GM12873 (cell line): Measurements from ENCODE around the gene MOV10.

Experiments used
- CTCF ChIP-seq: IDR thresholded peaks from 2 replicates; pipeline ENCODE4 v1.5.1; 2012; ENCODE audit warnings: low read depth, mild to moderate bottlenecking, moderate library complexity, low read length, control low read depth; ENCODE audit not compliant: insufficient read depth; ENCODE audit errors: missing control alignments

MOV10 gene

DNA sequence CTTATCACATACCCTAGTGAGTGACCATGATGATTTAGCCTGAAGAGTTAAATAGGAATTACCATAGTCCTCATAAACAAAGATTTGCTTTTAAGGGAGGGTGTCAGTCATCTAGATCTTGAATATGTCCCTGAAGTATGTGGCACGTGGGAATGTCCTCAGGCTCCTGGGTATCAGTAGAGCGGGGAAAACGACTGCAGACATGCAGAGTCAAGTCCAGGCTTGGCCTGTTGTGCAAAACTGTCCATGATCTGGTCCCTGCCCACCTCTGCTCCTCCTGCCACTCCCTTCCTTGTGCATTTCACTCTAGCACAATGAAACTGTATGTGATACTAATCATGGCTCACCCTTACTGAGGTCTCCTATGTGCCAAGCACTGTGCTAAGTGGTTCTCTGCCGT lies 12.9 kb downstream of the MOV10 start:
- TF ChIP-seq CTCF: no peak

- no peak for TF ChIP-seq CTCF
Observed at GRCh38 chr1:112687785-112688496, 13.5 kb downstream of the MOV10 start.

DNA sequence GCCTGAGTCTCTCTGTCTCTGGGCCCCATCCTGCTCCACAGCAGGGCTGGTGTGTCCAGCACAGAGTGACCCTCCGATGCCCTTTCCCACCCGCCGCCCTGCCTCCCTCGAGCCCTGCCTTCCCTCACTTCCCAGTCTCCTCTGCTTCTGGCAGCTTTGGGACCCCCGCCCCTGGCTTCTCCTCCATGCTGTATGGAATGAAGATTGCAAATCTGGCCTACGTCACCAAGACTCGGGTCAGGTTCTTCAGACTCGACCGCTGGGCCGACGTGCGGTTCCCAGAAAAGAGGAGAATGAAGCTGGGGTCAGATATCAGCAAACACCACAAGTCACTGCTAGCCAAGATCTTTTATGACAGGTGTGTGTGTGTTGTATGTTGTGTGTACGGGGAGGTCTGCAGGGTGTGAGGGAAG lies 14.3 kb downstream of the MOV10 start:
- no peak for TF ChIP-seq CTCF

DNA sequence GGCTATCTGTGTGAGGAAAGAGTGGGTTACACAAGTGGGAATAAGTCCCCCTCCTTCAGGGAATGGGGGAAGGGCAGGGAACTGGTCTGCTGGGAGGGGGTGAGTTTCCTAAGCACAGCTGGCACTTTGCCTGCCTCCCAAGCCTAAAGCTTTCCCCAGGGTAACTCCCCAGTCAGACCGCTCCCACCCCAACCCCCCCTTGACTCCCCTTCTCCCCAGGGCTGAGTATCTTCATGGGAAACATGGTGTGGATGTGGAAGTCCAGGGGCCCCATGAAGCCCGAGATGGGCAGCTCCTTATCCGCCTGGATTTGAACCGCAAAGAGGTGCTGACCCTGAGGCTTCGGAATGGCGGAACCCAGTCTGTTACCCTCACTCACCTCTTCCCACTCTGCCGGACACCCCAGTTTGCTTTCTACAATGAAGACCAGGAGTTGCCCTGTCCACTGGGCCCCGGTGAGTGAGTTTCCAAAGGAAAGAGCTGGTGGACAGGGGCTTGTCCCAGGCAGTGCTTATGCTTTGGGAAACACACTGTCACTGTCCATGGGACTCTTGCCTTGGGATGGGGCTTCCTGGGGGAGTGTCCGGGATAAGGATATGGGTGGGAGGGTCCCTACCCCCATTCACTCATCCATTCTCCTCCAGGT lies 14.9 kb downstream of the MOV10 start:
- no peak for TF ChIP-seq CTCF

DNA sequence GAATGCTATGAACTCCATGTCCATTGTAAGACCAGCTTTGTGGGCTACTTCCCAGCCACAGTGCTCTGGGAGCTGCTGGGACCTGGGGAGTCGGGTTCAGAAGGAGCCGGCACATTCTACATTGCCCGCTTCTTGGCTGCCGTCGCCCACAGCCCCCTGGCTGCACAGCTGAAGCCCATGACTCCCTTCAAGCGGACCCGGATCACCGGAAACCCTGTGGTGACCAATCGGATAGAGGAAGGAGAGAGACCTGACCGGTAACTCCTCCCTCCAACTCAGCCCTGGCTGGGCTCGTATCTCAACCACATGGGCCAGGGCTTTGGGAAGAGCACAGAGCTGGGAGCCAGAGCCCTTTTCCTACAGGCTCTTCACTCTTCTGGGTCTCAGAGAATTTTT lies 15.4 kb downstream of the MOV10 start:
- no peak for TF ChIP-seq CTCF

DNA sequence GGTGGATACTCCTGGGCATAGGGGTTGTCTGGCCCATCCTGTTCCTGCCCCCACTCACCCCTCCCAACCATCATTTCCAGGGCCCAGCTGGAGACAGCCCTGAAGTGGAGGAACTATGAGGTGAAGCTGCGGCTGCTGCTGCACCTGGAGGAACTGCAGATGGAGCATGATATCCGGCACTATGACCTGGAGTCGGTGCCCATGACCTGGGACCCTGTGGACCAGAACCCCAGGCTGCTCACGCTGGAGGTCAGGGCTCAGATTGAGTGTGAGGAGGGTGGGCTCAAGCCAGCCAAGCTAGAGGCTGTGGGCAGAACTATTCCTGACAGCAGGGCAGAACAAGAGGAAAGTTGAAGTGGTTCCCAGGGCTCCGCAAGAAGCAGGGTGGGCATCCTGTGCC lies 18.2 kb downstream of the MOV10 start:
- no peak for TF ChIP-seq CTCF

DNA sequence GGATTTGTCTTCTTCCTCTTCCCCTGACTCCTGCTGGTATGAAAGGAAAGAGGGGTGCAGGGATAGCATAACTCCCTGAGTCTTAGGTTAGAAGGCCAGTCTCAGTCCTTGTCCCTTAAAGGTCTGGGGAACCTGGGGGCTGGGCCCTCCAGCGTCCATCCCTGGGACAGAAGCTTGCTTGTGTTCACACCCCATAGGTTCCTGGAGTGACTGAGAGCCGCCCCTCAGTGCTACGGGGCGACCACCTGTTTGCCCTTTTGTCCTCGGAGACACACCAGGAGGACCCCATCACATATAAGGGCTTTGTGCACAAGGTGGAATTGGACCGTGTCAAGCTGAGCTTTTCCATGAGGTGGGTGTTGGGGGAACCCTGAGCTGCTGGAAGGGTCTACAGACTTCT lies 19.4 kb downstream of the MOV10 start:
- TF ChIP-seq CTCF: no peak
